ENCODE measurements around the gene SATB2. TPM values are rescaled to one million over a fixed set of nuclear protein-coding genes. Genes with fewer than 3 reads are reported as not detected.
A peak's percentile ranks its signal among the peaks of the same experiment; 100 is the strongest.

The SATB2 gene
- total and polyA plus RNA-seq, 2 donors, result 1.7 to 3.5 TPM

- peak overlapping the region; percentile 21 for H3K4me3 ChIP-seq (ENCODE audit: low read depth, low read length)
- H3K27ac ChIP-seq (ENCODE audit: low read depth), result no peak overlapping the region
- no peak for DNase-seq (ENCODE audit: extremely low spot score)
- H3K4me1 ChIP-seq (ENCODE audit: insufficient read depth), result no peaks in the 10 kb centered on the region
- no peaks in the 10 kb centered on the region for H3K36me3 ChIP-seq (ENCODE audit: insufficient read depth)
- WGBS, result 9% methylated on average over 48 of the region's 48 CpGs
Observed at GRCh38 chr2:199470672-199471442, 13.1 kb upstream of the SATB2 start.

- no peak overlapping the region for H3K27ac ChIP-seq (ENCODE audit: low read depth)
- WGBS, result 17% methylated on average over 11 of the region's 11 CpGs
- no peaks in the 10 kb centered on the region for H3K4me1 ChIP-seq (ENCODE audit: insufficient read depth)
- H3K36me3 ChIP-seq (ENCODE audit: insufficient read depth), result no peaks in the 10 kb centered on the region
- H3K4me3 ChIP-seq (ENCODE audit: low read depth, low read length), result no peak overlapping the region
- no peak for DNase-seq (ENCODE audit: extremely low spot score)
Observed at GRCh38 chr2:199470361-199470671, 12.6 kb upstream of the SATB2 start.

- no peak for DNase-seq (ENCODE audit: extremely low spot score)
- 16% methylated on average over 30 of the region's 30 CpGs for WGBS
- Histone ChIP-seq H3K27ac (ENCODE audit: low read depth) (no peak overlapping the region), H3K4me1 (ENCODE audit: insufficient read depth) (no peaks in the 10 kb centered on the region), H3K36me3 (ENCODE audit: insufficient read depth) (no peaks in the 10 kb centered on the region), H3K4me3 (ENCODE audit: low read depth, low read length) (no peak overlapping the region)
Observed at GRCh38 chr2:199469514-199470360, 12.0 kb upstream of the SATB2 start.

DNA sequence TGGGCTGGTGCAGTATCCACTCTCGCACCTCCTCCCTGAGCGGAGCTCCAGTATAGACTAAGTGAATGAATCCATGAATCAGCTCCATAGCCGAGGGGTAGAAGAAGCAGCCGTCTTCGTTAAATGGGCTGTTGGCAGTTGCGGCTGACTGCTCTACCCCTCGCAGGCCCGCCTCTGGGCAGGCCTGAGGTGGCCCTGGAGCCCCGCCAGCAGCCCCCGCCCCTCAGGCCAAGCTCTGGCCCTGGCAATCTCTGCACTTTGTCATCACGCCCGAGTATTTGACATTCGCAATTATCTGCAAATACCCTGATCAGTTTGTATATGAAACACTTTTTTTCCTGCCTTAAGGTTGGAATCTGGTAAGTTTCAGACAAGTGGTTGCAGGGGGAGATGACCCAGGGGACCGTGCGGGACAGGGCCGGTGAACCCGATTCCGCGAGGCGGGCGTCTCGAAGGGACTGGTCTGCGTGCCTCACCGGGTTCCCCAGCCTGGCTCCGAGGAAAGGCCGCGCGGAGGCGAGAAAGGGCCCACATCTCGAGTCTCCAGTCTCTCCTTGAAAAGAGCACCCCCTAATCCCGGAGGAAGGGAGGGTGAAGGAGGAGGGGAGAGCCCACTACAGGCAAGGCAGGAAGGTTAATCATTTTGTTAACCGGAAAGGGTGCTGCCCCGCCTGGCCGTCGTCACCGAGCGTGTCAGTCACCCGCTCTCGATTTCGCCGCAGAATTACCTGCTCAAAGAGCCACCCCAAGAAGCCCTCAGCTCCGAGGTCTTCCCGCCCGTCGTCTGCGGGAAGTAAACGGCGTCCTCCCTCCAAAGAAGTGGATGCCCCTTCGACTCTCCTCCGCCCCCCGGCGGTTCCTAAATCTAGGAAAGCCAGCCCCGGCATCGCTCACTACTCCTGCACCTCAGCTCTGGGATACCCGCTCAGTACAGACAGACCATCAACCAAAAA lies 11.1 kb upstream of the SATB2 start:
- Histone ChIP-seq H3K27ac (ENCODE audit: low read depth) (no peak overlapping the region), H3K4me1 (ENCODE audit: insufficient read depth) (no peaks in the 10 kb centered on the region), H3K4me3 (ENCODE audit: low read depth, low read length) (no peak overlapping the region), H3K36me3 (ENCODE audit: insufficient read depth) (no peaks in the 10 kb centered on the region)
- WGBS, result 20% methylated on average over 55 of the region's 55 CpGs
- no peak for DNase-seq (ENCODE audit: extremely low spot score)

- WGBS, result 30% methylated on average over 23 of the region's 23 CpGs
- no peaks in the 10 kb centered on the region for H3K4me1 ChIP-seq (ENCODE audit: insufficient read depth)
Observed at GRCh38 chr2:199467066-199467822, 9.5 kb upstream of the SATB2 start.

GRCh38 chr2:199466692-199467065 lies 8.9 kb upstream of the SATB2 start:
- Histone ChIP-seq H3K4me3 (ENCODE audit: low read depth, low read length) (no peak overlapping the region), H3K27ac (ENCODE audit: low read depth) (no peak overlapping the region), H3K4me1 (ENCODE audit: insufficient read depth) (no peaks in the 10 kb centered on the region), H3K36me3 (ENCODE audit: insufficient read depth) (no peaks in the 10 kb centered on the region)
- WGBS, result 30% methylated on average over 6 of the region's 6 CpGs
- no peak for DNase-seq (ENCODE audit: extremely low spot score)

More at GRCh38 chr2:199467066-199467822, 9.5 kb upstream of the SATB2 start:
- no peak for DNase-seq (ENCODE audit: extremely low spot score)
- Histone ChIP-seq H3K4me3 (ENCODE audit: low read depth, low read length) (no peak overlapping the region), H3K36me3 (ENCODE audit: insufficient read depth) (no peaks in the 10 kb centered on the region), H3K27ac (ENCODE audit: low read depth) (no peak overlapping the region)

DNA sequence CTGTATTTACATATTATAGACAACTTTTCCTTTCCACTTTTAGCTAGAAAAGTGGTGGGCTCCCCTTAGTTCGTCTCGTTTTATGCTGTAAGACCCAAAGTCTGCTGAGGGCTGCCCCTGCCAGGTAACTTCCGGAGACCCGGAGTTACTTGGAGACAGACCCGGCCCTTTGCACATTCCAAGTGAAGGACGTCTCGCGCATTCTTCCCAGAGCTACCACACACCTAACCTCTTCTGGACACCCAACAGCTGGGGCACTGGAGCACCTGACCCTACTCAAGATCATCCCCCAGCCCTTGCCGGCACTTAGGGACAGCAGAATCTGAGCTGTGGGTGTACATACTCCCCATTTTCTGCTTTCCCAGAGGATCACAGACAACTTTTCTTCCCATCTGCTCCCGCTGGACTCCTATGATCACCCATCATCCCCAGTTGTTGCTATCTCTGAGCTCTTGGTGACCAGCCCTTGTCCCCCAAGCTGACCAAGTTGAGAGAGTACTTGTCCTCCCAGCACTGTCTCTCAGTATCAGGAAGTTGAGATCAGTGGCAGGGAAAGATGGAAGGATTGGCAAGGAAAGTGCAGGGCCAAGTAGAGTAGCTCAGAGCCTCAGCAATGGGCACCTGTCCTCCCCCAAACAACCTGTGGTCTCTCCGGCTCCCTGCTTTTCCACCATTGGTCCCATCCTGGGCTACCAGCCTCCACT lies 8.4 kb upstream of the SATB2 start:
- Histone ChIP-seq H3K36me3 (ENCODE audit: insufficient read depth) (no peaks in the 10 kb centered on the region), H3K4me3 (ENCODE audit: low read depth, low read length) (no peak overlapping the region), H3K4me1 (ENCODE audit: insufficient read depth) (no peaks in the 10 kb centered on the region), H3K27ac (ENCODE audit: low read depth) (no peak overlapping the region)
- WGBS, result 25% methylated on average over 11 of the region's 11 CpGs
- DNase-seq (ENCODE audit: extremely low spot score), result no peak

DNA sequence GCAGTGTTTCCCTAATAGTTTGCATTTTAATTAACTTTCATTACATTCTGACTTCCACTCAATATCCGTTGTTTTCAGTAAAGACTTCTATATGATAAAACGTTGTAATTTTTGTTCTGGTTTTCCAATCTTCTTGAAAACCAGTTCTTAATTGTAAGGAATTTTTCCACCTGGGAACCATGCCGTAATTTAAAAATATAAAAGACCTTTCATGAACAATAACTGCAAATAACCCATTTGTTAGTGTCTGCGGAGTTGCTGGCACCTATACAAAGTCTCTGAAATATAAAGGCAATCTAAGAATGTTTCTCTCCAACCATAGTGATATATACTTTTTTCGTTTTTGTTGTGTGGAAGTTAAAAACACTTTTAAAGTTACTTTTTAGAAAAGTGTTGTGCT lies 7.7 kb upstream of the SATB2 start:
- DNase-seq (ENCODE audit: extremely low spot score), result no peak
- H3K4me1 ChIP-seq (ENCODE audit: insufficient read depth), result no peaks in the 10 kb centered on the region
- H3K36me3 ChIP-seq (ENCODE audit: insufficient read depth), result no peaks in the 10 kb centered on the region
- H3K4me3 ChIP-seq (ENCODE audit: low read depth, low read length), result no peak overlapping the region
- WGBS, result 24% methylated on average over 5 of the region's 5 CpGs
- H3K27ac ChIP-seq (ENCODE audit: low read depth), result no peak overlapping the region

DNA sequence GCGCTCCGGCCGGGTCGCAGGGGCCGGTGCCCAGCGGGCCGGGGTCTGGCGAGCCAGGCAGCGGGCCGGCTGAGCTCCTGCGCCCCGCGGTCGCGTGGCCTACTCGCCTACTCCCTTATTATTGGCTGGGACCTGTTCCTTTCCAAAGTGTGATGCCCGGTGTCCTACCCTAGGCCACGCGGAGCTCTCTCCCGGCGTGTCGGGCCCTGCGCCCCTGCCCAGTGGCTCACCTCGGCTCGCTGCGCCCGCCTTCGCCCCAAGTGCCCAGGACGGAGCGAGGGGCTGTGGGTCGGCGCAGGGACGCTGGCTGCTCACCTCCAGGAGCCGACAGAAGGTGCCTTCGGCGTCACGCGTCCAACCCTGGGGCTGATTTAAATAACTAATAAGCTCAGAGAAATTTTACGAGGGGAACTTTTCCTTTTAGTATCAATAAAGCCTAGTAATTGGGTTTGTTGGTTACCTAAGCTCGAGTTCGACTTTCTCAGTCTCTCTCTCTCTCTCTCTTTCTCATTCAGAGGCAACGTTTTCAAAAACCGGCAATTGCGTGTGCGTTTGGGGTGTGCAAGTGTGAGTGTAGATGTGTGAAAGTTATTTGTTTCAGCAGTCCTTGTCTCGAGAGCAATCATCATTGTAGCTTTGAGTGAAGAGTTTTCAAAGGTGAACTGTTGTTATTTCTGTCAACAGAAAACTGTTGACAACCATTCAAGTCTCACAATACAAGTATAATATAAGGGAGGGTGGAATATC lies 7.0 kb upstream of the SATB2 start:
- 10% methylated on average over 46 of the region's 46 CpGs for WGBS
- Histone ChIP-seq H3K27ac (ENCODE audit: low read depth) (no peak overlapping the region), H3K4me1 (ENCODE audit: insufficient read depth) (no peaks in the 10 kb centered on the region), H3K36me3 (ENCODE audit: insufficient read depth) (no peaks in the 10 kb centered on the region), H3K4me3 (ENCODE audit: low read depth, low read length) (no peak overlapping the region)
- DNase-seq (ENCODE audit: extremely low spot score), result no peak

- Histone ChIP-seq H3K4me3 (ENCODE audit: low read depth, low read length) (peak overlapping the region; percentile 23), H3K4me1 (ENCODE audit: insufficient read depth) (no peaks in the 10 kb centered on the region), H3K27ac (ENCODE audit: low read depth) (no peak overlapping the region), H3K36me3 (ENCODE audit: insufficient read depth) (no peaks in the 10 kb centered on the region)
- WGBS, result 4% methylated on average over 64 of the region's 64 CpGs
- no peak for DNase-seq (ENCODE audit: extremely low spot score)
Observed at GRCh38 chr2:199463708-199464605, 6.2 kb upstream of the SATB2 start.

GRCh38 chr2:199462956-199463692 lies 5.4 kb upstream of the SATB2 start:
- 1% methylated on average over 63 of the region's 63 CpGs for WGBS
- DNase-seq (ENCODE audit: extremely low spot score), result no peak

More at GRCh38 chr2:199462956-199463692, 5.4 kb upstream of the SATB2 start:
- no peaks in the 10 kb centered on the region for H3K36me3 ChIP-seq (ENCODE audit: insufficient read depth)
- H3K4me3 ChIP-seq (ENCODE audit: low read depth, low read length), result peak overlapping the region; percentile 23
- no peak overlapping the region for H3K27ac ChIP-seq (ENCODE audit: low read depth)
- H3K4me1 ChIP-seq (ENCODE audit: insufficient read depth), result no peaks in the 10 kb centered on the region

Measured in urinary bladder (tissue), 4 donors.